Ammon's horn (tissue), 1 donor: ENCODE measurements around the gene C4B.
"Not testable (repeated sequence)": the region's sequence is repeated elsewhere in the genome, so short reads cannot be mapped to it uniquely, and the experiment has no call there.

Experiments used
- DNase-seq: peaks from one replicate; pipeline ENCODE4 v3.0.0-alpha.2; 2016; ENCODE audit warnings: low spot score

The C4B gene

GRCh38 chr6:32050562-32050961 is 36.0 kb downstream of the C4B start:
- DNase-seq = no peak

- not testable (repeated sequence) for DNase-seq
These were observed 38.0 kb downstream of the C4B start for GRCh38 chr6:32052626-32053025.

- DNase-seq = not testable (repeated sequence)
These were observed 38.7 kb downstream of the C4B start for GRCh38 chr6:32053314-32053713.

- not testable (repeated sequence) for DNase-seq
These were observed 41.2 kb downstream of the C4B start for GRCh38 chr6:32055756-32056155.

- DNase-seq = no peak
These were observed 41.7 kb downstream of the C4B start for GRCh38 chr6:32056254-32056653.

- DNase-seq = no peak
These were observed 43.4 kb downstream of the C4B start for GRCh38 chr6:32057966-32058365.

- no peak for DNase-seq
These were observed 43.9 kb downstream of the C4B start for GRCh38 chr6:32058511-32058963.

- DNase-seq = no peak
These were observed 46.5 kb downstream of the C4B start for GRCh38 chr6:32060966-32061655.

GRCh38 chr6:32064706-32065105 is 50.1 kb downstream of the C4B start:
- no peak for DNase-seq

GRCh38 chr6:32067521-32067920 is 52.9 kb downstream of the C4B start:
- DNase-seq = not testable (repeated sequence)

GRCh38 chr6:32068315-32068714 is 53.7 kb downstream of the C4B start:
- not testable (repeated sequence) for DNase-seq

- DNase-seq = no peak
These were observed 54.3 kb downstream of the C4B start for GRCh38 chr6:32068867-32069266.

GRCh38 chr6:32069460-32069859 is 54.9 kb downstream of the C4B start:
- no peak for DNase-seq

- DNase-seq = no peak
These were observed 55.4 kb downstream of the C4B start for GRCh38 chr6:32069878-32070515.

GRCh38 chr6:32070814-32071543 is 56.4 kb downstream of the C4B start:
- DNase-seq = no peak

GRCh38 chr6:32073101-32073500 is 58.5 kb downstream of the C4B start:
- no peak for DNase-seq

- no peak for DNase-seq
These were observed 59.0 kb downstream of the C4B start for GRCh38 chr6:32073613-32074012.

- DNase-seq = no peak
These were observed 60.5 kb downstream of the C4B start for GRCh38 chr6:32074996-32075532.

GRCh38 chr6:32075781-32076180 is 61.2 kb downstream of the C4B start:
- no peak for DNase-seq

GRCh38 chr6:32076321-32076809 is 61.8 kb downstream of the C4B start:
- no peak for DNase-seq

- DNase-seq = no peak
These were observed 65.1 kb downstream of the C4B start for GRCh38 chr6:32079566-32080290.
